HG03378 (cell line): ENCODE results near the gene LIPT2.
"Not testable (repeated sequence)": the region's sequence is repeated elsewhere in the genome, so short reads cannot be mapped to it uniquely, and the experiment has no call there.

Experiments used
- ATAC-seq: cut with Tn5 transposase; IDR thresholded peaks from one replicate; pipeline ENCODE4 v1.9.1; 2021; ENCODE audit warnings: mild to moderate bottlenecking, moderate library complexity; ENCODE audit not compliant: unreplicated experiment

The LIPT2 gene

DNA sequence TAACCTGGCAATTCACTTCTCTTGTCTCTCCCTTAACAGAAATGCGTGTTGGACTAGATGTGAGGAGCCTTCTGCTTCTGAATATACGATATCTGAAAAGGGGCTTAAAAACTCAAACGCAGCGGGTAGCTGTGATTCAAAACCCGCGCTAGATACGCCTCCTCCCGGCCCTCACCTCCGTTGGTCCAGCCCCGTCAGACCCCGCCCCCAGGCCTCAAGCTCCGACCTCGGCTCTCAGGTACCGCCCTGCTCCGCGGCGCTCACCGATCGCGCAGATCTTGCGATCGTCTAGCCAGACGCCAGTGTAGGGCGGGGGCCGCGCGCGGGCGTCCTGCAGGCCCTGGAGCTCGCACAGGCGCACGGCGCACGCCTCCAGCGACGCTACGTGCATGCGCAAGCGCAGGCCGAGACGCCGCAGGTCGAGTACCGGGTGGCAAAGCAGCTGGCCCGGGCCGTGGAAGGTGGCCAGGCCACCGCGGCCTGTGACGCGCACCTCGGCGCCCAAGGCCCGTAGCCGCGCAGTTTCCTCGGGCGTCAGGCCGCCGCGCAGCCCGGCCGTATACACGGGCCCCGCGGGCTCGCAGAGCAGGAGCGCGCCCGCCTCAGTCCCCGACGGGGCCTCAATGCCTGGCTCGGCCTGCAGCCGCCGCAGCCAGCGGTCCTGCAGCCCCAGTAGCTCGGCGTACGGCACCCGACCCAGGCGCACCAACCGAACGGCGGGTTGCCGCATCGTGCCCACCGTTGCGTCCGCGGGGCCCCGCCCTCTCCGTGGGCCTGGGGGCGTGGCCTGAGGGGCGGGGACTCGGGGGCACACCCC is at the start of gene LIPT2:
Gene LIPT2 (minus strand): TSS at position 751 of the 817 bp plus-strand sequence. CDS start 21 bp downstream, at position 730.
- peak; percentile 83 for ATAC-seq

DNA sequence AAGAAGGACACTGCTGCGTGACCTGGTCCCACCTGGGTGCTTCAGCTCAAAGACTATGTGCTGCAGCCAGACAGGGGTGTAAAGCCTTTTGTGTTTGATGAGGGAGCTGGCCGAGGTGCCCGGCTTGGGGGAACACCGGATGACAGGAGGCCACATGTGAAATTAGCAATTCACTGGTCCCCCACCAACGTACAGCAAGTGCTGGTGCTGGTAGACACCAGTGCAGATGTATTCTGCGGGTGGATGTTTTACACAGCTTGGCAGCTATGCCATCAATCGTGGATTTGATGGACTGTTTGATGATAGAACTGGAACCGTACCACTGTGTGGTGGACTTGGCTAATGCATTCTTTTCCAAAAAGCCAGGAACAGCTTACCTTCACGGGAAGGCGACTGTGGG is 47.9 kb upstream of the LIPT2 start:
- no peak for ATAC-seq

DNA sequence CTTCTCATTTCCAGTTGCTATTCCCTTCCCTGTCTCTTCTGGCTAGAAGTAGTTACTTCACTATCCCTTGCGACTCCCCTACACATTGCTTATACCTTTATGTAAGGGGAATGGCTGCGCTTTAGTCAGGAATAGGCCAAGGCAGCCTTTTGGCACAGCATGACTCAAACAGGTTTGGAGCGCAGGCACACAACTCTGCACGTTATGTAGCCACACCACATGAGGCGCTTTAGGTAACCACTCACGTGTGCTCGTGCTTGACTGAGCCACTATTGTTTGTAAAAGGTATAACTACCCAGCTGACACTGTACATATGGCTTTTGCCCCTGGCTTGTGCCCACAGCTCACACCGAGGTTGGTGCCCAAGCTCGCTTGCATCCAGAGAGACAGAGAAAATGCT is 46.7 kb upstream of the LIPT2 start:
- ATAC-seq, result no peak

DNA sequence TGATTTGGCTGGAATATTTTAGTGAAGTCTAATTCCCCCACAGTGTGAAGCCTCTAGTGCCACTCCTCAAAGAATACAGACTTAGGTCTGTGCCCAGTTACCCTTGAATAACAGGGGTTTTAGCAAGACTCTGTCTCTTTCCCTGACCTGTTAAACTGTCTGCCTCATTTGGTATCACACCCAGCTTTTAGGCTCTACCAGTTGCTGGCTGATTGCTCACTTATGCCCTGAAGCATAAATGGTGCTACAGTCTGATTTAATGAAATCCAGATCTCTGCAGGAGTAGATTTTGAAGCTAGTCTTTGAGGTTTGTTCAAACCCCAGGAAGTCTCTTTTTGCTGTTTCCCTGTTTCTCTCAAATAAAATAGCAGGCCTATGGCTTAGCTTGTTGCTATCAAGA is 45.2 kb upstream of the LIPT2 start:
- ATAC-seq, result no peak

DNA sequence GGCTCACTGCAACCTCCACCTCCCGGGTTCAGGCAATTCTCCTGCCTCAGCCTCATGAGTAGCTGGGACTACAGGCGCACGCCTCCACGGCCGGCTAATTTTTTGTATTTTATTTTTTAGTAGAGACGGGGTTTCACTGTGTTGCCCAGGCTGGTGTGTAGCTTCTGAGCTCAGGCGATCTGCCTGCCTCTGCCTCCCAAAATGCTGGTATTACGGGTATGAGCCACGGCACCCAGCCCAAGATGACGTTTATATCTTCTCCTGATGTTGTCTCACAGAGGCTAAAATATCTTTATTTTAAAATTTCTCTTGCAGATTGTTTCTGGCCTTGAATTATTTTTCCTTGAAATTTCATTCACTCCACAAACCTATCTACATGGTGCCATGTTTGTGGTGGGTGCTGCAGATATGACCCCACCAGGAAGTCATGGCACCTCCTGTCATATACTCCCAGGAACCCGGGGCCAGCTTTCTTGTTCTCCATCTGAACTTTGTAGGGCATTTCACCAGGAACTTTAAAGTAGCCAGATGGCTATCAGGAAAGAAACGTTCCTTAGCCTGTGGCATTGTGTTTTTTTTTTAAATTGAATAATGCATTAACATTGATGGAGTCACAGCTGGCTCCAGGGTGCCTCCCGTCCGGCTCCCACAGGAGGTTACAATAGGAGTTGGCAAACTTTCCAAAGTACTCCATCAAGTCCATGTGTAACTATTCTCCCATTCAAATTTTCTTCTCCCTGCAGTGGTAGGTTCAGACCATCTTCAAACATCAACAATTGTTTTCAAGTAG is 42.0 kb upstream of the LIPT2 start:
- no peak for ATAC-seq

DNA sequence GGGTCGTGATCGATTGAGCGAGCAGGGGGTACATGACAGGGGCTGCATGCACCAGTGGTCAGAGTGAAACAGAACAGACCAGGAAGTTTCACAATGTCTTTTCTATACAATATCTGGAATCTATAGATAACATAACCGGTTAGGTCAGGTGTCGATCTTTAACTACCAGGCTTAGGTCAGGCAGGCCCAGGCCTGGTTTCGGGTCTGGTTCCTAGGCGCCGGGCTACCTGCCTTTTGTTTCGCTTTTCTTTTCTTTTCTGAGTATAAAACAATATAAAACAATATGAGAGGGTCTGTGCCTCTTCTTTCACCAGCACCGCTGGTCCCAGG is 41.4 kb upstream of the LIPT2 start:
- ATAC-seq, result not testable (repeated sequence)

DNA sequence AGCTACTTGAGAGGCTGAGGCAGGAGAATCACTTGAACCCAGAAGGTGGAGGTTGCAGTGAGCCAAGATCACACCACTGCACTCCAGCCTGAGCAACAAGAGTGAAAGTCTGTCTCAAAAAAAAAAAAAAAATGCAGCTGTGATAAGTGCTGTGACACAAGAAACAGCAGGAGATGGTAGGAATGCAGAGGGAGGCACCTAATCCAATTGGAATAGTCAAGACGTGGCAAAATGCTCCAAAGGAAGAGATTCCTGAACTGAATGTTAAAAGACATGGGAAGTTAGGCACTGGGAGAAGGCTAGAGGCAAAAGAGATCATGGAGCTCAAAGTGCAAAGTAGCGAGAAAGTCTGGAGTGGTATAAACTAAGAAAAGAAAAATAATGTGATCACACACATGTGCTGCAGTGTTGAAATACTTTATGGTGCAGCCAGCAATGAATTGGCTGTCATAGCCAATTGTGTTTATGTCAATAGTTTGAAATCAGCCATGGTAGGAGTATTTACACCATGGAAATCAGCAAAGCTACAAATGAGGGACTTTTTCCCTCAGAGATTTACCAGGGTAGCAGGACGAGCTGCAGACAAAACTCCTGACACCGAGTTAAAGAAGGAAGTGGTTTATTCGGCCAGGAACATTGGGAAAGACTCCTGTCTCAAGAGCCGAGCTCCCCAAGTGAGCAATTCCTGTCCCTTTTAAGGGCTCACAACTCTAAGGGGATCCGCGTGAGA is 40.9 kb upstream of the LIPT2 start:
- no peak for ATAC-seq

DNA sequence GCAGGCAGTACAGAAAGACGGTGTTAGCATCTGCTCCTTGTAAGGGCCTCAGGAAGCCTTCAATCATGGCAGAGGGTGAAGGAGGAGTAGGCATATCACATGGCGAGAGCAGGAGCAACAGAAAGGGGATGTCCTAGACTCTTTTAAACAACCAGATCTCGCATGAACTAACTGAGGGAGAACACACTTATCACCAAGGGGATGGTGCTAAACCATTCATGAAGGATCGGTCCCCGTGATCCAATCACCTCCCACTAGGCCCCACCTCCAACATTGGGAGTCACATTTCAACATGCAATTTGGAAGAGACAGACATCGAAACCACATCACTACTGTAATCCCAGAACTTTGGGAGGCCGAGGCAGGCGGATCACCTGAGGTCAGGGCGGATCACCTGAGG is 39.9 kb upstream of the LIPT2 start:
- no peak for ATAC-seq

DNA sequence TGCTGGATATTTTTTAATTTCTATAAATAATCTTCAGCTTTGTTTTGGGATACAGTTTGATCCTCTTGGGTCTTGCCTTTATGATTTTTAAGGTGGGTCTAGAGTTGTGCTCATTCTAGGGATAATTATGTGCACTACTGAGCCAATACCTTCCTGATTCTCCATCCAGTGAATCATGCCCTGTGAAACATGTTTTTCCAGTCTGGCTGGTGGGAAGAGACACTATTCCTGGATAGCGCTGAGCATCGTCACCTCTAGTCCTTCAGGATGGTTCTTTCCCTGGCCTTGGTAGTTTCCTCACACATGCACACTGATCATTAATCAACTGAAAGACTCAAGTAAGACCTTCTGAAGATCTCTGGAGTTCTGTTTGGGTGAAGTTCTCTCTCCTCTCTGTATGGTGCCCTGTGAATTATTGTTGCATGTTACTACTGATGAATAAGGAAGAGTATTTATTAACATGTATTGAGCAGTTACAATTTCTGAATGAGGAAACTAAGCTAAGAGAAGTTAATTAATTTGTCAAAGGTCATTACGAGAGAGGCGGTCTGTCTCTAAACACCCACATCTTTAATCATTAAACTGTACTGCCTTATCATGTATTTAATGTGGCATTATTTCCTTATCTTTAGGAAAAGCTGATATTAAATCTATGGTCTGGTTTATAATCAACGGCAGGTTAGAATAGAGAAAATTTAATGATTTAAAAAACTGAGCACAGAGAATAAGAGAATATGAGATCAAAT is 39.1 kb upstream of the LIPT2 start:
- ATAC-seq, result no peak

DNA sequence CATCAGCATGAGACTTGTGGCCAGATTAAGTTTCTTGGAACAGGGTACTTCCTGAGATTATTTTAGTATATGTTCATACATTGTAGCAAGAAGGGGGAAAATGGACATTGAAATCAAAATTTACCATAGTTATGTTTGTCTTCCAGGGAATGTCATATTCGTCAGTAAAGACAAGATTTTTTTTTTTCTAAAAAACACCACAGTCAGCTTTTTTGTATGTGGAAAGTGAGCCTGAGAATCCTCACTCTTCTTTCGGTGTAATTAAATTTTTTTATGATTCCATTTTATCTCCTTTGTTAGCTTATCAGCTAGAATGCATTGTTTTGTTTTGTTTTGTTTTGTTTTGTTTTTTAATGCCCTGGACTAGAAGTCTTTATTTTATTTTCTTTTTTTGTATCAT is 31.5 kb upstream of the LIPT2 start:
- ATAC-seq, result no peak

DNA sequence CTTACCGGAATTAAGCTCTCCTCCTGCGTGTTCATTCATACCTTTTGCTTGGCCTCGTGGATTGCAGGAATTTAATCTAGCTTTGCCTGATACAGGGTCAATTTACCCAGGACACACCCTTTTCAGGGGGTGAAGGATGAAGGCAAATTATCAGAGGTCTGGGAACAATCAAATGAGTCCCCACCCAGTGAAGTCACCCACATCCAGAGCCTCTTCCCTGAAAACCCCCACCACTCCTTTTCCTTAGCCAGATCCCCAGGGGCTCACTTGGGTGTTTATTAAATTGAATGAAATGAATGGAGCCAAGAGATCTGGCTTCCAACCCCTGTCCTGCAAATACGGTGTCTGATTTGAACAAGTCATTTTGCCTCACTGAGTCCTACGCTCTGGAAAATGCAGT is 31.0 kb upstream of the LIPT2 start:
- no peak for ATAC-seq

DNA sequence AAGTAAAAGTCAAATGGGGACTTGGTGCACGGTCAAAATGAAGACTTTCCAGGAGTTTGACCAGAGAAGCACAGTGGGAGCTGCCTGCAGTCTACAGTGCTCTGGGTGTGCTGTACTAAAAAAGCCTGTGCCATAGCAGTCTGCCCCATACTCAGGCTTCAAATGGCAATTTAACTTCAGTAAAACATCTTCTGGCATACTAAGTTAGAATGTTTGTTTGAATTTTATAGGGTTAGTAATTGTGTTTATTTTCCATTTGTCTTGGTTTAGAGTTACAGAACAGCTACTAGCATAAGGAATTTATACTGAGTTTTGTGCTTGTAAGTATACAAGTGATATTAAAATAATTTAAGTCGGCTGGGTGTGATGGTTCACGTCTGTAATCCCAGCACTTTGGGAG is 29.3 kb upstream of the LIPT2 start:
- ATAC-seq, result no peak

DNA sequence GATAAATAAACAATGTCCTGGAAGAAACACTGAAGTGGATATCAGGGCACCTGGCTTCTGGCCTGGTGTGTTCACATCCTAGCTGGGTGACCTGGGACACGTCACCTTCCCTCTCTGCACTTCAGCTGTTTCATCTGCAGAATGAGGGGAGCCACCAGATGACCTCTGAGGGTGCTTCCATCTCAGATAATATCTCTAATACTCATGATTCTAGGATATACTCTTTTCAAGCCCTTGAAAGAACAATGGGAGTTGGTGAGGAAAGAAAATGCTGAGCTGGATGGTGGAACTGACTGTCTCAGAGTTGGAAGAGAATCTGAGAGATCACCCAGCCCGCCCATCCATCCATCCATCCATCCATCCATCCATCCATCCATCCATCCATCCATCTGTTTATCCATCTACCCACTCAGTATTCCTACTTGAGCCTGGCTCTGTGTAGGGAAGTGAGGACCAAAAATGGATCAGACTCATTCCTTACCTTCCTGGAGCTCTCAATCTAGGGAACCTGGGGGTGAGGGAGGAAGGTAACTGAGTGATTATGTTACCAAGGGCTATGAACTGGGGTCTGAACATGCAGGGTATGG is 28.2 kb upstream of the LIPT2 start:
- no peak for ATAC-seq

DNA sequence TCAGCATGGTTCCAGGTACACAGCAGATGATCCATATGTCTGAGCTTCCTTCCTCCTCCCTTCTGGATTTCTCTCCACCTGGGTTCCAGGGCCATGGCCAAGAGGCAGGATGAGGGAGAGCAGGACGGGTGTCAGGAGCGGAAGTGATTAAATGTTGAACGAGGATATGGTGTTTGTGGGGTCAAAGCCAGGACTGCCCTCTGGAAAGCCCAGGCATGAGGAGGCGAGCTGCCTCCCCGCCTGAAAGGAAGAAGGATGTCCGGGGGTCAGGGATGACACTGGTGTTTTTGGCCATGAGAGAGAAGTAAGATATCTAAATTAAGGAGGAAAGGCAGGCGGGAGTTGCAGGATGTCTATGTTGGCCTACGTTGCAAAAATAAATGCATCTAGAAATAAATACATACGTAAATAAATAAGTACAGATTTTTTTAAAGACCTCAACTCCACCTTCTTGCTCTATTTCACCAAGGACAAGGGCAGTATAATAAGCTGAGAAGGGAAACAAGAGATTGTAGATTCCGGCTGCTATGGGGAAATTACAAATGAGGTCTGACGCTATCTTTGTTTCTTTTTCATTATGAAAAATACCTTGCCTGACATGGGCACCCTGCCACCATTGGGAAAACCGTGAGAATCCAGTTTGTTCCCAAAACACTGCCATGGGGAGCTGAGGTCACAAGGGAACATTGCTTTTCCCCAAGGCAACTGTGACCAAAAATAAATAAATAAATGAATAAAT is 27.6 kb upstream of the LIPT2 start:
- ATAC-seq, result no peak

DNA sequence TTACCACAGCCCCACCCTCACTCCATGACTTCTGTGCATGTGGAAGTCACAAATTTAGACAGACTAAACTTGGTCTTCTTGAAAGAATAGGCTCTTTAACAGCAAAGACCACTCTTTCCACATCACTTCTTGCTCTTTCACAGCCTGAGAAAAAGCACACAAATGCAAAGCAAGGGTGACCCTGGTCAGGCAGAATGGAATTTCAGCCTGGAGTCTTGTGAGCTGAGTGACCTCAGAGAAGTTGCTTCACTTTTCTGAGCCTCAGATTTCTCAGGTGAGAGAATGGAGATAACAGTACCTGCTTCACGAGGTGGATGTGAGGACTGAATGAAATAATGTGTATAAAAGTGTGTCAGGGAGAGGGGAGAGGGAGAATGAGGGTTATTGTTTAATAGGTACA is 26.8 kb upstream of the LIPT2 start:
- no peak for ATAC-seq

DNA sequence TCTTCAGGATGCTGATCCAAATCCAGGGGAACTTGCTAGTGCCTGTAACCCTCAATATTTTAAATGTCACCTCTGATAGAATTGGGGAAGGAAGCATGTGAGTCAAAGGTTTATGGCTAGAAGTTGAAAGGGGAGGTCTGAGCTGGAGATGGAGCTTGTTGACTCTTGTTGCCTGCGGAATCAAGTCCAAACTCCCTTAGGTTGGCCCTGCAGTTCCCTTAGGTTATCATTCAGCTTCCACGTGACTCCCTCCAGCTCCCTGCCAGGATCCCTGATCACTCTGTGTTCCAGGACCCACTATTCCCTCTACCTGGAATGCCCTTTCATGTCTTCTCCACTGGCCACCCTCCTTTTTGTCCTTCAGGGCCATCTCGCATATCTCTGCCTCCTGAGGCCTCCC is 26.2 kb upstream of the LIPT2 start:
- ATAC-seq, result no peak

DNA sequence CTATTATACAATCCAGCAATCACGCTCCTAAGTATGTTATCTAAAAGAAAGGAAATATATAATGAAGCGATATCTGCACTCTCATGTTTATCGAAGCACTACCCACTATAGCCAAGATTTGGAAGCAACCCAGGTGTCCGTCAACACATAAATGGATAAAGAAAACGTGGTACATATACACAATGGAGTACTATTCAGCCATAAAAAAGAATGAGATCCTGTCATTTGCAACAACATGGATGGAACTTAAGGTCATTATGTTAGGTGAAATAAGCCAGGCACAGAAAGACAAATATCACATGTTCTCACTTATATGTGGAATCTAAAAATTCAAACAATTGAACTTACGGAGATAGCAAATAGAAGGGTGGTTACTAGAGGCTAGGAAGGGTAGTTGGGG is 24.1 kb upstream of the LIPT2 start:
- ATAC-seq, result not testable (repeated sequence)

DNA sequence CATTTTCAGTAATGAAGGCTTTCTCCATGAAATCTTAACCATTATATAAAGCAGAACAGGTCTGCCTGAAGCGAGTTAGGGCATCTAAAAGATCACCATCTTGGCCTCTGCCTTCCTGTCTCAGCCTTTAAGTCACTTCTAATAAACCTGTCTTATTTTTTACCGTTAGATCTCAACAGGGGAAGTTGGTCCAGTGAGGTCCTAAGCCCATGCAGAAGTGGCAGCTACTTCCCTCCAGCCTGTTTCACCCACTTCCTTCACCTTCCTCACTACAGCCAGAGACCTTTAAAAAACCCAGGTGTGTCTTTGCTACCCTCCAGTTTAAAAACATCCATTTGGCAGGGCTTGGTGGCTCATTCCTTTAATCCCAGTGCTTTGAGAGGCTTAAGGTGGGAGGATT is 14.1 kb upstream of the LIPT2 start:
- no peak for ATAC-seq

DNA sequence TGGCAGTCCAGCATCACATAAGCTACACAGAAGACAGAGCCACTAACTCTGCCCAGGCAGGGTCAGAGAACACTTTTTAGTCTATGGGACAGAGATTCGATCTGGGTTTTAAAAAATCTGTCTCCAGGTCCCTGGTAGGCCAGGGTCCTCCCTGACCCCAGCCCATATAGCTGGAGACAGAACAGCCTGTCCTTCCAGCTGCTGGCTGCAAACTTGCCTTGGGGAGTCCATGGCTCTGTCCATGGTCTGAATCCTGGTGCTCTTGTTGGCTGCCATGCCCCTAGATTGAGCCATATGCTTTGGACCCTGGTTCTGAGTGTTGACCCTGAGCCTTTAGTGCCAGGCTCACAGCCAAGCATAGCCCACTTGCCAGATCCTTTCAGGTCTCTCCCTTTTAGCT is 13.3 kb upstream of the LIPT2 start:
- no peak for ATAC-seq

DNA sequence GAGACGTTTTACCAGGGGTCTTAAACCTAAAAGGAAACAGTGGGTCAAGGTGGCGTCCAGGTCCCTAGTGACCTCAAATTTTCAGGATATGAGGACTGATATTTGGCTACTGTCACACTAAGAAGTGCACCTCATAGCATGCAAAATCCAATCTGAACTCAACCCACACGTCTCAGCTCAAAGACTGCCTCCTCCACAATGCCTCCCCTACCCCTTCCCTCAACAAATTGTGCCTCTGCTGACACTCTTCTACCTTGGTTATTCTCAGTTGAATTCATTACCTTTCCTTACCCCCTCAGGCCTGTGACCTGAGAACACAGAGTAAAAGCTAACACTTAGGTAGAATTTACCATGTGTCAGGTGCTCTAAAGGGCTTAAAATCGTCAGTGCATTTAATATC is 12.4 kb upstream of the LIPT2 start:
- ATAC-seq, result no peak
